T-helper 9 cell (primary cell): ENCODE data around the gene RBFOX1.

Experiments used
- DNase-seq: peaks from one replicate; pipeline ENCODE4 v3.0.0-alpha.2; 2020

The RBFOX1 gene

GRCh38 chr16:7534749-7535148, 202.1 kb downstream of the RBFOX1 start:
- no peak for DNase-seq

GRCh38 chr16:7541026-7541425, 208.4 kb downstream of the RBFOX1 start:
- no peak for DNase-seq

GRCh38 chr16:7545251-7545650, 212.6 kb downstream of the RBFOX1 start:
- no peak for DNase-seq

- no peak for DNase-seq
Measured at GRCh38 chr16:7546948-7547347, 214.3 kb downstream of the RBFOX1 start.

- DNase-seq, result no peak
Measured at GRCh38 chr16:7547736-7548135, 215.1 kb downstream of the RBFOX1 start.

- no peak for DNase-seq
Measured at GRCh38 chr16:7548796-7549318, 216.2 kb downstream of the RBFOX1 start.

- DNase-seq, result no peak
Measured at GRCh38 chr16:7550096-7550495, 217.5 kb downstream of the RBFOX1 start.

- DNase-seq, result no peak
Measured at GRCh38 chr16:7555459-7555858, 222.8 kb downstream of the RBFOX1 start.

GRCh38 chr16:7561908-7562405, 229.3 kb downstream of the RBFOX1 start:
- no peak for DNase-seq

GRCh38 chr16:7566360-7566759, 233.7 kb downstream of the RBFOX1 start:
- no peak for DNase-seq

- no peak for DNase-seq
Measured at GRCh38 chr16:7571366-7571765, 238.7 kb downstream of the RBFOX1 start.

GRCh38 chr16:7577588-7577987, 244.9 kb downstream of the RBFOX1 start:
- no peak for DNase-seq

- DNase-seq, result no peak
Measured at GRCh38 chr16:7579454-7579853, 246.8 kb downstream of the RBFOX1 start.

GRCh38 chr16:7581175-7581574, 248.5 kb downstream of the RBFOX1 start:
- DNase-seq, result no peak

GRCh38 chr16:7583396-7583795, 250.8 kb downstream of the RBFOX1 start:
- DNase-seq, result no peak

- no peak for DNase-seq
Measured at GRCh38 chr16:7584561-7584960, 251.9 kb downstream of the RBFOX1 start.

- DNase-seq, result no peak
Measured at GRCh38 chr16:7585705-7586104, 253.1 kb downstream of the RBFOX1 start.

GRCh38 chr16:7590934-7591333, 258.3 kb downstream of the RBFOX1 start:
- DNase-seq, result no peak

GRCh38 chr16:7596308-7596707, 263.7 kb downstream of the RBFOX1 start:
- DNase-seq, result no peak

- no peak for DNase-seq
Measured at GRCh38 chr16:7597677-7598076, 265.0 kb downstream of the RBFOX1 start.

GRCh38 chr16:7601100-7601499, 268.5 kb downstream of the RBFOX1 start:
- no peak for DNase-seq

- DNase-seq, result no peak
Measured at GRCh38 chr16:7602291-7602950, 269.8 kb downstream of the RBFOX1 start.

- no peak for DNase-seq
Measured at GRCh38 chr16:7605812-7606211, 273.2 kb downstream of the RBFOX1 start.

GRCh38 chr16:7612671-7613070, 280.0 kb downstream of the RBFOX1 start:
- DNase-seq, result no peak

- no peak for DNase-seq
Measured at GRCh38 chr16:7613518-7613917, 280.9 kb downstream of the RBFOX1 start.
